T-helper 9 cell (primary cell): ENCODE data around the gene ADISSP.
A peak's percentile ranks its signal among the peaks of the same experiment; 100 is the strongest.
"Not testable (repeated sequence)": the region's sequence is repeated elsewhere in the genome, so short reads cannot be mapped to it uniquely, and the experiment has no call there.

ENCODE experiments used
- DNase-seq: peaks from one replicate; pipeline ENCODE4 v3.0.0-alpha.2; 2020

Gene ADISSP

GRCh38 chr20:3797592-3798372 lies 30.2 kb upstream of the ADISSP start:
- no peak for DNase-seq

- no peak for DNase-seq
Measured at GRCh38 chr20:3797226-3797545, 29.6 kb upstream of the ADISSP start.

GRCh38 chr20:3796477-3797225 lies 29.1 kb upstream of the ADISSP start:
- no peak for DNase-seq

- DNase-seq, result peak; percentile 85
Measured at GRCh38 chr20:3795511-3796468, 28.2 kb upstream of the ADISSP start, which contains the start of gene CDC25B. CDC25B (plus strand) TSS chr20:3796310; CDS start chr20:3796532, 222 bp downstream.

GRCh38 chr20:3794701-3795420 lies 27.3 kb upstream of the ADISSP start:
- no peak for DNase-seq

- not testable (repeated sequence) for DNase-seq
Measured at GRCh38 chr20:3794168-3794567, 26.6 kb upstream of the ADISSP start.

- DNase-seq, result not testable (repeated sequence)
Measured at GRCh38 chr20:3789201-3789600, 21.6 kb upstream of the ADISSP start.

- DNase-seq, result no peak
Measured at GRCh38 chr20:3788685-3789155, 21.2 kb upstream of the ADISSP start.

GRCh38 chr20:3787324-3788014 lies 19.9 kb upstream of the ADISSP start:
- no peak for DNase-seq

- peak; percentile 92 for DNase-seq
Measured at GRCh38 chr20:3786665-3787323, 19.2 kb upstream of the ADISSP start, which contains the start of gene CENPB. CENPB (minus strand) TSS chr20:3786740; CDS start chr20:3786483, 257 bp downstream.

- DNase-seq, result peak; percentile 28
Measured at GRCh38 chr20:3786126-3786484, 18.6 kb upstream of the ADISSP start.

- DNase-seq, result no peak
Measured at GRCh38 chr20:3785240-3786125, 17.9 kb upstream of the ADISSP start.

GRCh38 chr20:3784863-3785239 lies 17.3 kb upstream of the ADISSP start:
- no peak for DNase-seq

GRCh38 chr20:3784216-3784853 lies 16.8 kb upstream of the ADISSP start:
- DNase-seq, result no peak

GRCh38 chr20:3783511-3784195 lies 16.1 kb upstream of the ADISSP start:
- no peak for DNase-seq

- DNase-seq, result no peak
Measured at GRCh38 chr20:3783068-3783489, 15.5 kb upstream of the ADISSP start.

GRCh38 chr20:3782597-3782996 lies 15.0 kb upstream of the ADISSP start:
- DNase-seq, result no peak

GRCh38 chr20:3781153-3781910 lies 13.8 kb upstream of the ADISSP start, which contains the start of gene SPEF1:
SPEF1 (minus strand) TSS chr20:3781448; CDS start chr20:3781287, 161 bp downstream.
- no peak for DNase-seq
